Neural progenitor cell (in vitro differentiated cells): ENCODE data around the gene ALKBH7.

Source experiments
- CTCF ChIP-seq: fragments of 200-600 bp; sonication (generic); IDR thresholded peaks from 2 replicates; pipeline ENCODE4 v1.5.1; 2017; ENCODE audit warnings: antibody characterized with exemption, mild to moderate bottlenecking
- EZH2phosphoT487 ChIP-seq: fragments of 200-600 bp; sonication (generic); IDR thresholded peaks from 2 replicates; pipeline ENCODE4 v1.6.1; 2017; ENCODE audit warnings: antibody characterized with exemption

- no peak for TF ChIP-seq CTCF
- TF ChIP-seq EZH2phosphoT487 = no peak
Measured at GRCh38 chr19:6416658-6417405, 44.2 kb downstream of the ALKBH7 start.
